Astrocyte (in vitro differentiated cells and primary cell): Measurements from ENCODE around the gene UTF1. TPM values are rescaled to one million over a fixed set of nuclear protein-coding genes. Genes with fewer than 3 reads are reported as not detected.

Experiments
- DNase-seq: peaks from one replicate; pipeline ENCODE4 v3.0.0-alpha.2; 2010; ENCODE audit warnings: low read depth
- FAIRE-seq: peaks from 2 replicates; lab custom pipeline; 2011; peaks lifted over from hg19 to GRCh38; lab: Jason Lieb, UNC
- H2AFZ ChIP-seq: 2 replicates; pipeline ENCODE4 v1.6.0; 2012; ENCODE audit warnings: low read depth, low read length, inconsistent platforms
- H3K27ac ChIP-seq: 2 replicates; pipeline ENCODE4 v1.5.1; 2011; ENCODE audit warnings: low read depth, low read length, inconsistent platforms
- H3K27me3 ChIP-seq: 2 replicates; pipeline ENCODE4 v1.6.0; 2011; ENCODE audit warnings: low read length, inconsistent platforms; ENCODE audit not compliant: insufficient read depth
- H3K36me3 ChIP-seq: 2 replicates; pipeline ENCODE4 v1.5.1; 2011; ENCODE audit warnings: low read length, inconsistent platforms; ENCODE audit not compliant: insufficient read depth
- H3K4me1 ChIP-seq: 2 replicates; pipeline ENCODE4 v1.5.1; 2011; ENCODE audit warnings: low read length, inconsistent platforms; ENCODE audit not compliant: insufficient read depth
- H3K4me2 ChIP-seq: 2 replicates; pipeline ENCODE4 v1.6.0; 2012; ENCODE audit warnings: low read length, inconsistent platforms
- H3K4me3 ChIP-seq: 2 replicates; pipeline ENCODE4 v1.5.1; 2011; ENCODE audit warnings: low read depth, mild to moderate bottlenecking, low read length, inconsistent platforms; ENCODE audit not compliant: insufficient read depth
- H3K79me2 ChIP-seq: 2 replicates; pipeline ENCODE4 v1.6.0; 2012; ENCODE audit warnings: mild to moderate bottlenecking, low read length, inconsistent platforms; ENCODE audit not compliant: insufficient read depth
- H3K9ac ChIP-seq: 2 replicates; pipeline ENCODE4 v1.6.0; 2012; ENCODE audit warnings: mild to moderate bottlenecking, low read length, inconsistent platforms
- H3K9me3 ChIP-seq: 2 replicates; pipeline ENCODE4 v1.5.1; 2012; ENCODE audit warnings: low read depth, mild to moderate bottlenecking, low read length, inconsistent platforms; ENCODE audit not compliant: insufficient read depth
- H4K20me1 ChIP-seq: 2 replicates; pipeline ENCODE4 v1.6.0; 2012; ENCODE audit warnings: low read length, inconsistent platforms; ENCODE audit not compliant: insufficient read depth
- H3K27ac Mint-ChIP-seq: one replicate; pipeline ENCODE4 v1.8.0; 2021; ENCODE audit warnings: mild to moderate bottlenecking, mixed read lengths; ENCODE audit not compliant: unreplicated experiment
- H3K27me3 Mint-ChIP-seq: one replicate; pipeline ENCODE4 v1.8.0; 2021; ENCODE audit warnings: low read depth, mixed read lengths; ENCODE audit not compliant: unreplicated experiment
- H3K36me3 Mint-ChIP-seq: one replicate; pipeline ENCODE4 v1.8.0; 2021; ENCODE audit warnings: low read depth, mixed read lengths; ENCODE audit not compliant: unreplicated experiment
- H3K4me1 Mint-ChIP-seq: one replicate; pipeline ENCODE4 v1.8.0; 2021; ENCODE audit warnings: low read depth, mixed read lengths; ENCODE audit not compliant: unreplicated experiment
- H3K4me3 Mint-ChIP-seq: one replicate; pipeline ENCODE4 v1.8.0; 2021; ENCODE audit warnings: mild to moderate bottlenecking, moderate library complexity, mixed read lengths; ENCODE audit not compliant: unreplicated experiment
- H3K9me3 Mint-ChIP-seq: one replicate; pipeline ENCODE4 v1.8.0; 2021; ENCODE audit warnings: mild to moderate bottlenecking, mixed read lengths; ENCODE audit not compliant: unreplicated experiment
- CTCF ChIP-seq: IDR thresholded peaks from 2 replicates; pipeline ENCODE4 v1.5.1; 2011; ENCODE audit warnings: low read depth, mild to moderate bottlenecking, inconsistent platforms, low read length, moderate library complexity; ENCODE audit not compliant: insufficient read depth
- EZH2 ChIP-seq: IDR thresholded peaks from 2 replicates; pipeline ENCODE4 v1.6.1; 2012; ENCODE audit warnings: mild to moderate bottlenecking, low read length, inconsistent platforms; ENCODE audit not compliant: insufficient read depth
- total RNA-seq: library from RNA; stranded (reverse); gene quantifications from 2 replicates; pipeline ENCODE4 v1.2.1, GENCODE V29; 2021

UTF1 gene
- total RNA-seq, 1 donor from 2014 or later, result 0.18 TPM

DNA sequence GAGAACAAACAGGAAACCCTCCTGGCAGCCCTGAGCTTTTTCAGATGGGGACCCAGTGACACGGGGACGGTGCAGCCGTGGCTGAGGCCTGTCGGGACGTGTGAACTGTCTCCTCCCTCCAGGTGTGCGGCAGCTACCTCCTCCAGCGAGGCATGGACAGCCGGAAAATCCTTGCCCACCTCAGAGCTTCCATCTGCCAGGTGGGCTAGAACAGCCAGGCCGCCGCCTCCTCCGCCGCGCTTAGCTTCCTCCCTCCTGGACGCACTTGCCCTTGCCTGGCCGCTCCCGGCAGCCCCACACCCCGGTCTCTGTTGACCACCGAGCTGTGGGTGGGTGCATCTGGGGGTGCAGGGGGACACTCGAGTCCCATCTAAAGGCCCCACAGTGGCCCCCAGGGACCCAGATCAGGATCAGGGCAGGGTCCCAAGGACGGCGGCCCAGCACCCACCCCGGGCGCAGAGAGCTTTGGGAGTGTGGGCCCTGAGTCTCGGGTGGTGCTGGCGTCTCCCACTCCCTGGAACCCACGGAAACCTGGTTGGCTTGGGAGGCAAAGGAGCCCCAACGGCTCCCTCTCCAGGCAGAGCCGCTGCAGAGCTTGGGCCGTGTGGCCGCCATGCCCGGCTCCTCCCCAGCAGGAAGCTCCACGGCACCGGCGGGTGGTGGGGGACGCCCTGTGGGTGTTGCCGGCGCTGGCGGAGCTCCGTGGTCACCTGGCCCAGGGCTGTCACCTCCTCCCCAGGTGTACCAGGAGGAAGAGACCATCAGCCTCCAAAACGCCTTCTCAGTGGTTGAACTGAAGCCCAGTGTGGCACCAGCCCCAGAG lies 32.9 kb upstream of the UTF1 start:
- Mint-ChIP-seq H3K9me3 (peaks cover 5% of the 10 kb centered on the region), H3K36me3 (no peaks in the 10 kb centered on the region), H3K27me3 (peaks cover 24% of the 10 kb centered on the region), H3K4me1 (no peaks in the 10 kb centered on the region), H3K27ac (no peak overlapping the region), H3K4me3 (no peak overlapping the region)
- no peak for TF ChIP-seq CTCF
- TF ChIP-seq EZH2, result no peak
- FAIRE-seq, result no peak
- Histone ChIP-seq H2AFZ (no peak overlapping the region), H3K4me2 (no peak overlapping the region), H3K4me3 (no peak overlapping the region), H4K20me1 (no peaks in the 10 kb centered on the region), H3K4me1 (no peaks in the 10 kb centered on the region), H3K36me3 (no peaks in the 10 kb centered on the region), H3K9me3 (no peaks in the 10 kb centered on the region), H3K27ac (no peak overlapping the region), H3K79me2 (no peaks in the 10 kb centered on the region), H3K9ac (no peak overlapping the region), H3K27me3 (no peaks in the 10 kb centered on the region)
- no peak for DNase-seq

- no peaks in the 10 kb centered on the region for H3K36me3 ChIP-seq
- FAIRE-seq (no peak), DNase-seq (no peak)
- H4K20me1 ChIP-seq, result no peaks in the 10 kb centered on the region
- Mint-ChIP-seq H3K27me3 (peaks cover 21% of the 10 kb centered on the region), H3K4me1 (no peaks in the 10 kb centered on the region), H3K27ac (no peak overlapping the region), H3K4me3 (no peak overlapping the region), H3K9me3 (peaks cover 5% of the 10 kb centered on the region), H3K36me3 (no peaks in the 10 kb centered on the region)
- no peak overlapping the region for H3K27ac ChIP-seq
- H3K4me2 ChIP-seq, result no peak overlapping the region
- H3K79me2 ChIP-seq, result no peaks in the 10 kb centered on the region
- no peak overlapping the region for H3K4me3 ChIP-seq
- no peaks in the 10 kb centered on the region for H3K9me3 ChIP-seq
- no peaks in the 10 kb centered on the region for H3K4me1 ChIP-seq
- TF ChIP-seq CTCF, result no peak
- no peak for TF ChIP-seq EZH2
- no peaks in the 10 kb centered on the region for H3K27me3 ChIP-seq
- no peak overlapping the region for H3K9ac ChIP-seq
- no peak overlapping the region for H2AFZ ChIP-seq
Measured at GRCh38 chr10:133197786-133198185, 32.2 kb upstream of the UTF1 start.

GRCh38 chr10:133198206-133198605 lies 31.8 kb upstream of the UTF1 start:
- Histone ChIP-seq H3K4me3 (no peak overlapping the region), H3K9me3 (no peaks in the 10 kb centered on the region), H3K36me3 (no peaks in the 10 kb centered on the region), H3K79me2 (no peaks in the 10 kb centered on the region), H3K4me2 (no peak overlapping the region), H3K27ac (no peak overlapping the region), H3K9ac (no peak overlapping the region), H3K27me3 (no peaks in the 10 kb centered on the region), H4K20me1 (no peaks in the 10 kb centered on the region), H3K4me1 (no peaks in the 10 kb centered on the region), H2AFZ (no peak overlapping the region)
- DNase-seq, result no peak
- H3K9me3 Mint-ChIP-seq, result peaks cover 5% of the 10 kb centered on the region
- no peak for FAIRE-seq
- H3K4me1 Mint-ChIP-seq, result no peaks in the 10 kb centered on the region
- peaks cover 20% of the 10 kb centered on the region for H3K27me3 Mint-ChIP-seq
- H3K4me3 Mint-ChIP-seq, result no peak overlapping the region
- H3K27ac Mint-ChIP-seq, result no peak overlapping the region
- no peak for TF ChIP-seq EZH2
- TF ChIP-seq CTCF, result no peak
- H3K36me3 Mint-ChIP-seq, result no peaks in the 10 kb centered on the region
